Endometrium (tissue), 2 donors: Measurements from ENCODE around the gene PNPLA7.
"Not testable (repeated sequence)": the region's sequence is repeated elsewhere in the genome, so short reads cannot be mapped to it uniquely, and the experiment has no call there.

Experiments used
- FAIRE-seq: peaks from 2 replicates; lab custom pipeline; 2012; peaks lifted over from hg19 to GRCh38; lab: Jason Lieb, UNC
- donor health status: control.
- donor health status: control.

The PNPLA7 gene

DNA sequence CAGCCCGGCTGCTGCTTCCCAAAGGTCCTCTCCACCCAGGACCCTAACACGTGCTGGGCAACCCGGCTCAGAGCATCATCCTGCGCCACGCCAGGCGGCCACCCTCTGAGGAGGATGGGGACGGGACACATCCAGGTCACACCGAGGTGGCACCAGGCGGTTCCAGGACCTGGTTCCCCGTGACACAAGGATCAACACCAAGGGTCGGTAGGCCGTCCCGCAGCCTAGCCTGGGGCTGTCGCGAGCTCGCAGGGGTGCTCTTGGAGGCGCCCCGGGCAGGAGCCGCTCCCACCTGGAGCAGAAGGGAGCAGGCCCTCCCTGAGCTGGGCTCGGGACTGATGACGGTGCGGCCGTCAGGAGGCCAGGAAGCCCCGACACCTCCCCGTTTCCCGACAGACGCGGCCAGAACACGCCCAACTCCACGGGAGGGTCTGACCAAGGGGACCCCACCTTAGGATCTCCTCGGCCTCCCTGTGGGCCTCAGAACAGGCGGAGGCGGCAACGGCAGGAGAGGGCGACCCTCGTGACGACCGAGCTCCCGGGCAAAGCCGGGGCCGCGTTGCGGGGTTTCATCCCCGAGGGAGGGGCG, 133.5 kb downstream of the PNPLA7 start:
- no peak for FAIRE-seq

- no peak for FAIRE-seq
Measured at GRCh38 chr9:137416006-137416562, 134.1 kb downstream of the PNPLA7 start.

DNA sequence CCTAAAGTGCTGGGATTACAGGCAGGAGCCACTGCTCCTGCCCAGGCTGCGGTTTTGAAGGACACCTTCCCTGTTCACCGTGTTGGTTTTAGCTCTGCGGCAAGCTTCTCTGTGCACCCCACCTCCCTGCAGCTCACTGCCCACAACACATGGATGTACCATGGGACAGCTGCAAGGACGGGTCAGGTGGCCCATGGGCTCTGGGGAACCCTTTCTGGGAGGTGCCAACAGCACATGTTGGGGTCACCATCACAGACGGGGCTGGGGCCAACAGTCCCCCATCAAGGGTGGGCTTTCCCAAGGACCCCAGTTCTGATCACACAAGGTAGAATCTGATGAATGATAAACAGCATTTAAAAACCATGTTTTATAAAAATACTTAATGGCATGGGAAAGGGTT, 134.8 kb downstream of the PNPLA7 start:
- FAIRE-seq = no peak

DNA sequence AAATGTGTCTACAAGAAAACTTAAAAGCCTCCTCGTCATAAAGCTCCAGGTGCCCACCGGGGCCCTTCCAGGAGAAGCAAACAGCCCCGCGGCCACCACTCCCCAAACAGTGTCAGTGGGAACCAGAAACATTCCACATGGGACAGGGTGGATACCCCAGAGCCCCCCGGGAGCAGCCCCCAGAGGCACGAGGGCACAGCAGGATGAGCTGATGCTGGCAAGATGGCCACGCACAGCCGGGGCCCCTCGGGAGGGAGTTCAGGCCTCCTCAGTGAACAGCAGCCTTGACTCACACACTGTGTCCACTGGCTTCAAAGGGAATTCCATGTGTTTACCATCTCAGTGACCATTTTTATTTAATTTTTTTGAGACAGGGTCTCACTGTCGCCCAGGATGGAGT, 137.8 kb downstream of the PNPLA7 start:
- no peak for FAIRE-seq

GRCh38 chr9:137411645-137412380, 138.4 kb downstream of the PNPLA7 start:
- FAIRE-seq = no peak

GRCh38 chr9:137411260-137411644, 138.9 kb downstream of the PNPLA7 start:
- FAIRE-seq = no peak

DNA sequence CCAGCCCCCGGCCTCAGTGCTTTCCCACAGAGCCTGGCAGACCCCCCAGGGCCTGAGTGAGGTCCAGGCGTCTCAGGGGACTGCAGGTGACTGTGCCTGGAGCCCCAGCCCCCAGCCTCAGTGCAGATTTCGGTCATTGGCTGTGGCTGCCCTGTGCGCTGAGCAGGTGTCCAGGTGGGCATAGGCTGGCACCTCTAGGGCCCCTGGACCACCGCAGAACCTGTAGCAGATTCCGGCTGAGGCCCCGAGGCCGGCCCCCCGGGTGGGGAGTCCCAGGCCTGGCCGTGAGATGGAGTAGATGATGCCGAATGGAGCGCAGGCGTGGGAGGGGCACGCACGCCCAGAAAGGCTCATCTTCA, 139.3 kb downstream of the PNPLA7 start:
- FAIRE-seq = no peak

GRCh38 chr9:137410236-137410890, 139.8 kb downstream of the PNPLA7 start:
- FAIRE-seq = not testable (repeated sequence)
